ENCODE results near the gene TIMP3.

DNA sequence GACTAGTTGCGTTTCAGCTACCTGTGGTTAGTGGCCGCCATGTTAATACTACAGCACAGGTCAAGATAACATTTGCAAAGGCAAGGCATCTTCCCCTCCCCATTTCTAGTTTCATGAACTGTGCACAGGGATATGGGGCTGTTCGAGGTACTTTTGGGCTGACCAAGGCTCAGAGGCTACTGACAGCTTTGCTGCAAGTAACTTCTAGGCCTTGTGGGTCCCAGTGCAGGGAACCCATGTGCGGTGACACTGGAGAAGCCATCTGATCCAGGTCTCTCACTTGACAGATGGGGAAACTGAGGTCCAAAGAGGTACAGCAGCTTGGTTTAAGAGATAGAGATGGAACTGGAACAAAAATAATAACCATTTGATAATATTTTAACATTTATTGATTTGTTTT lies 13.6 kb downstream of the TIMP3 start:
- TF ChIP-seq CTCF (IDR thresholded peaks at IDR 0.05) (no peak), POLR2A (IDR thresholded peaks at IDR 0.05) (no peak)

All from gastroesophageal sphincter (tissue), 3 donors.